GM21786 (cell line): ENCODE measurements around the gene PARN.
"Not testable (repeated sequence)": the region's sequence is repeated elsewhere in the genome, so short reads cannot be mapped to it uniquely, and the experiment has no call there.

Source experiments
- ATAC-seq: cut with Tn5 transposase; IDR thresholded peaks from one replicate; pipeline ENCODE4 v1.9.1; 2021; ENCODE audit not compliant: unreplicated experiment

Gene PARN

GRCh38 chr16:14444979-14445810 lies 184.9 kb downstream of the PARN start:
- no peak for ATAC-seq

DNA sequence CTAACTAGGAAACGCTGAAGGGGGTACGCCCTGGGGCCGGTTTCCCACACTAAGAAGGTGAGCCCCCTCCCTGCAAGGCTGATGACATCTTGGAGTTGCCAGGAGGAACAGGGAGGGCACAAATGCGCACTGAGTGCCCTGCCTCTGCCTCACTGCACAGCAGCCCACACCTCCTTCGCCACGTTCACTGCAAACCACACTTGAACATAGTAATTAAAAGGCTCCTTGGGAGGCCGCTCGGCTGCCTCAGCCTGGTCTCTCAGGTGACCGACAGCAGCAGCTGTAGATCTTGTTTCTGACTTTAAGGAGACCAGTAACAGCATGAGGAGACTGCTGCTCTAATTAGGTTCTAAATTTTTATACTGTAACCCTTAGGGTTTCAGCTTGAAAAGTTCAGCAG lies 188.5 kb downstream of the PARN start:
- ATAC-seq = not testable (repeated sequence)

DNA sequence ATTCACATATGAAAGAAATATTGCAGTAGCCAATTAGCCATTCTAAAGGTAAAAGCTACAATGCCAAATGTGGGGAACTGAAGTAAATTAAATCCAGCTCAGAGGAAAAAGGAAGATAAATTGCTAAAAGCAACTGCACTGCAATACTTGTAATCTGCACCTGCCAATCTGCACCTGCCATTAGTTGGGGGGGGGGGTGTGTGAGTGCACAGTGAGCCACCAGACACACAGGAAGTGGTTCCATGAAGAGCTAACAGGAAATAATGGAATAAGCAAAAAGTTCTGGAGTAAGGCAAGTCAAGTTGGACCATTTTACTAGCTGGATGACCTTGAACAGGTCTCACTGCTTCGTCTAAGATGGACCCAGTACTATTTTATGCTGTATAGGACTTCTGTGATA lies 191.8 kb downstream of the PARN start:
- no peak for ATAC-seq

DNA sequence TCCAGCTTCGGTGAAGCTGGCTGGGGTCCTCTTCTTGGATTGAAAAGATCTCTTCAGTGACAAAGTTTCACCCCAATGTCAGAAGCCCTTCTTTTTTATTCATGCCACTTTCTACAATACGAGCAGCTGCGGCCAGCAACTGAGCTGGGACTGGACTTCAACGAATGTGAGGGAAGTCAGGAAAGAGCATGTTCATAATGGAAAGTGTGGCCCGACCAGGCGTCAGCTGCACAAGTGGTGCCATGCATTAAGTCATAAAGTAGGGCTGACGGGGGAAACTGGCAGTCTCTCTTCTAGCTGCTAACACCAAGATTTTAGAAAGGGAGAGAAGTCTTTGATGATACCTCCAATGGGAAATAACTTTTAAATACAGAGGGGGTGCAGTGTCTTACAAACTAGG lies 192.6 kb downstream of the PARN start:
- ATAC-seq = no peak

DNA sequence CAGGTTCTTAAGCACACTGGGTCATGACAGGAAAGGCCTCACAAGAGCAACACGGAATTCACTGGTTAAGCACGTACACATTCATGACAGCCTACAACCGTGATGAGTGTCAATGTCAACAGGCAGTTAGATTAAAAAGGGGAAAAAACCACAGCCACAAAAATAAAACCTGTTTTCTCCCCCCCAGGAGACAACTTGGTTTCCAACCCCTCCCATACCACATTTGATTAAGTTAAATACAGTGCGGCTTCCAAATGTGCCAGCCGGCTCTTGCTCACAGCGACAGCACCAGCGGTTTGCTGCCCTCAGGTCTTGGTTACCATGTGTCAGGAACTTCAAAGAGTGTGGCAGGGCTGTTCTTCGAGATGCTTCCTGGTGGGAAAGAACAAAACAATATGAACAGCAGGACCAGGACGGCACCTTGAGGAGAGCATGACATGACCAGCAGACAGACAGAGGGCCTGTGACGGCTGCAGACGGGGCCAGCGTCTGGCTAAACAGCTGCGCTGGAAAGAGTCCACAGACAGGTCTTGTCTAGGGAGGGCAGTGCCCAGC lies 193.6 kb downstream of the PARN start:
- no peak for ATAC-seq

- no peak for ATAC-seq
These were observed 195.2 kb downstream of the PARN start for GRCh38 chr16:14434860-14435259.

- ATAC-seq = not testable (repeated sequence)
These were observed 201.0 kb downstream of the PARN start for GRCh38 chr16:14428971-14429637.

DNA sequence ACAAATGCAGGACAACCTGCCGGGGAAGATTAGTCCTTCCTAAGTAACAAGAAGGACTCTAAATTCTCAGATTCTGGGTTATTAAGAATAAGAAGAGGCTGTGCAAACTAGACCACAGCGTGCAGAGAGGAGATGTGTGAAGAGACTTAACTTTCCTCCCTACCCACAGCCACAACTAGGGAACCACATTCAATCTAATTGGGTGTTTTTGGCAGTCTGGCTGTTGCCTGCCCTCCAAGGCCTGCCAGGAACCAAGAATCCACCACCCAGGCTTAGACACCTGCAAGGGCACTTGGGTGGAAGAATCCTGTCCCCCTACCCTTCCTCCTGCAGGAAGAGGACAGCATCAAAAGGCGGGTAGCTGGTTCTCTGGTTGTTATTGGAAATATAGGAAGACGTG lies 202.0 kb downstream of the PARN start:
- no peak for ATAC-seq

GRCh38 chr16:14427371-14427948 lies 202.6 kb downstream of the PARN start:
- ATAC-seq = no peak

DNA sequence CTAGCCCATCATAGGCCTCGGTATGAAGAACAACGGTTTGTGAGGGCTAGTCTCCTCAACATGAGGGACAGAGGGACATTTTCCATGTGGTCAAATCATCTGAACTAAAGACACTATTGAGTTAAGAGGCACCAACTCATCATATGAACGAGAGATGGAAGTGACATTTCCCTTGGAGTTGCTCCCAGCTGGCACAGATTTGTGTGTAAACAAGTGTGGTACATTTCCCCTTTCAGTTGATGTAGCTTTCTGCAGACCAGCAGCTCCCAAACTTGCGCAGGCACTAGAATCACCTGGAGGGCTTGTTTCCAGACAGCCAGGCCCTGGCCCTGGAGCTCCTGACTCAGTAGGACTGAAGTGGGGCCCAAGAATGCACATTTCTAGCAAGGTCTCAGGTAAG lies 205.5 kb downstream of the PARN start:
- no peak for ATAC-seq

DNA sequence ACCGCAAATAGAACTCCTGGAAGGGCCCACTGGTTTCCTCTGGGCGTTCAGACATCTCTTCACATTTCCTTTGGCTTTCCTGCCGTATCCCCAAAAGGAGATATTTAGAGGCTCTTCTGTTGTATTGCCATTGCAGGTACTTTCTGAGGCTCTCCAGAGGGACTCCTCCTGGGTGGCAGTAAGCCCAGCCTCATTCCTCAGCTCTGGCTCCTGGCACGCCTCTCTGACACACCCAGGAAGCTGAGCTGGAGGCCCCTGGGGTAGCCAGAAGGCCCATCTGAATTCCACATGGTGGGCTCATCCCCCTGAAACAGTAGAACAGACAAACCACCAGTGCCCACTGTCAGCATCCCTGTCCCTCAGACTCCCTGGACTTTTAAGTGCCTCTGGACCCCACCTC lies 206.7 kb downstream of the PARN start:
- no peak for ATAC-seq

GRCh38 chr16:14420721-14421488 lies 209.2 kb downstream of the PARN start:
- ATAC-seq = no peak

- ATAC-seq = not testable (repeated sequence)
These were observed 209.8 kb downstream of the PARN start for GRCh38 chr16:14420243-14420642.

GRCh38 chr16:14419817-14420216 lies 210.2 kb downstream of the PARN start:
- no peak for ATAC-seq

DNA sequence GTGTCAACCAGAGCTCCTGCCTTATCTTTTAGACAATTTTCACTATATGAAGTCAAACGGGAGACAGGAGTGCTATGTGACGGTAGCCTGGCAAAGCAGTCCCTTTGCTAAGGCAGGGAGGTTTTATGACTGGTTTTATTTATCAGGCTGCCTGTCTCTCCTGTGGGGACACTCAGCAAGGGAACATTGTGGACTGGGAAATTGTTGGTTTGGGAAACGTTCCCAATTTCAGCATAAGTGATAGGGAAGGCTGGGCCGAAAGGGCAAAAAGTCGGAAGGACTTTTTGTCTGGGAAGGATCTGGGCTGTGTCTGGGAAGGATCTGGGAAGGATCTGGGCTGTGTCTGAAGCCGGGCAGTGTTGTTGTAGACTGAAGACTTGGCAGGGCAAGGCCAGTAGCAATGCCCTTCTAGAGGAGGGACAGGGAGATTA lies 211.2 kb downstream of the PARN start:
- no peak for ATAC-seq

- ATAC-seq = no peak
These were observed 213.9 kb downstream of the PARN start for GRCh38 chr16:14416184-14416583.

DNA sequence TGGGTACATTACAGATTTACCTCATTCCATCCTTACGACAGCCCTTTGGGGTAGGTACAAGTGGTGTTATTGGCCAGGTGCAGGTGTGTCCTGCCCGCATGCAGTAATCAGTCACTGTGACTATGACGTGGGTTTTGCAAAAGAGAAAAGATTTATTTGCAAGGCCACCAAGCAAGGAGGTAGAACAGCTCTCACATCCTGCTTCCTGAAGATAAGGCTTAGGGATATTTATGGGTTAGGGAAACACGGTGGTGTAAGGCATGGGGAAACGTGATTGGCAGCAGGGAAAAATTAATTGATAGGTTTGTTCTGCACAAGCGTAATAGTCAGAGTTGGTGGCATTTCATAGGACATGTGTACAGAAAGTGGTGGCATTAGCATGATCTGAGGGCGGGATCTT lies 214.8 kb downstream of the PARN start:
- no peak for ATAC-seq

- ATAC-seq = no peak
These were observed 220.5 kb downstream of the PARN start for GRCh38 chr16:14409563-14409962.

GRCh38 chr16:14407786-14408399 lies 222.2 kb downstream of the PARN start:
- no peak for ATAC-seq
